Loucy (cell line): ENCODE results near the gene JPH2.

Experiments
- EZH2phosphoT487 ChIP-seq: fragments of 200-600 bp; IDR thresholded peaks from 2 replicates; pipeline ENCODE4 v1.6.1; 2018; ENCODE audit warnings: antibody characterized with exemption, mild to moderate bottlenecking, moderate library complexity, borderline replicate concordance
- TF ChIP-seq, protein P1 (sequence below): fragments of 200-600 bp; sonication (generic); conservative IDR thresholded peaks from 2 replicates; pipeline ENCODE4 v1.5.1; 2014; ENCODE audit warnings: mild to moderate bottlenecking, antibody characterized with exemption, low read length

DNA sequence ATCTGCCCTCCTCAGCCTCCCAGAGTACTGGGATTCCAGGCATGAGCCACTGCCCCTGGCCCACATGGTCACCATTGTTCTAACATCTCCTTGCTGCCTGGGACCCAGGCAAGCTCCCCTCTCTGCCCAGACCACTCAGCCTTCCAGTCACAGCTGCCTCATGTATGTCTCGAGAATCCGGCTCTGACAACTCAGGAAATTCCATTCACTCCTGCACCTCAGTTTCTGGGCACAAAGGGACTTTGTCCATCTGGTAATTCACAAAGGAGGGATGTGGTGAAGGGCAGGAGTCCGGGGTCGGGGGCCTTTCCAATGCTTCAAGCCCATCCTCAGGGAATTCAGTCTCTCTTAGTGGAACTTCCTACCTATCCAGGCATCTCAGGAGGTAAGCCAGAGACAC, 40.7 kb downstream of the JPH2 start:
- TF ChIP-seq, protein P1, sequence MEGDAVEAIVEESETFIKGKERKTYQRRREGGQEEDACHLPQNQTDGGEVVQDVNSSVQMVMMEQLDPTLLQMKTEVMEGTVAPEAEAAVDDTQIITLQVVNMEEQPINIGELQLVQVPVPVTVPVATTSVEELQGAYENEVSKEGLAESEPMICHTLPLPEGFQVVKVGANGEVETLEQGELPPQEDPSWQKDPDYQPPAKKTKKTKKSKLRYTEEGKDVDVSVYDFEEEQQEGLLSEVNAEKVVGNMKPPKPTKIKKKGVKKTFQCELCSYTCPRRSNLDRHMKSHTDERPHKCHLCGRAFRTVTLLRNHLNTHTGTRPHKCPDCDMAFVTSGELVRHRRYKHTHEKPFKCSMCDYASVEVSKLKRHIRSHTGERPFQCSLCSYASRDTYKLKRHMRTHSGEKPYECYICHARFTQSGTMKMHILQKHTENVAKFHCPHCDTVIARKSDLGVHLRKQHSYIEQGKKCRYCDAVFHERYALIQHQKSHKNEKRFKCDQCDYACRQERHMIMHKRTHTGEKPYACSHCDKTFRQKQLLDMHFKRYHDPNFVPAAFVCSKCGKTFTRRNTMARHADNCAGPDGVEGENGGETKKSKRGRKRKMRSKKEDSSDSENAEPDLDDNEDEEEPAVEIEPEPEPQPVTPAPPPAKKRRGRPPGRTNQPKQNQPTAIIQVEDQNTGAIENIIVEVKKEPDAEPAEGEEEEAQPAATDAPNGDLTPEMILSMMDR, result no peak
- no peak for TF ChIP-seq EZH2phosphoT487
